Activated naive CD8-positive, alpha-beta T cell (primary cell): ENCODE results near the gene OR8D1.

Experiments used
- H3K27ac Mint-ChIP-seq: one replicate; pipeline ENCODE4 v1.8.0; 2021; ENCODE audit warnings: mixed read lengths
- H3K27me3 Mint-ChIP-seq: one replicate; pipeline ENCODE4 v1.8.0; 2021; ENCODE audit warnings: mixed read lengths
- H3K36me3 Mint-ChIP-seq: one replicate; pipeline ENCODE4 v1.8.0; 2021; ENCODE audit warnings: mixed read lengths
- H3K4me1 Mint-ChIP-seq: one replicate; pipeline ENCODE4 v1.8.0; 2021; ENCODE audit warnings: low read depth, mixed read lengths
- H3K4me3 Mint-ChIP-seq: one replicate; pipeline ENCODE4 v1.8.0; 2021; ENCODE audit warnings: mild to moderate bottlenecking, mixed read lengths
- H3K9me3 Mint-ChIP-seq: one replicate; pipeline ENCODE4 v1.8.0; 2021; ENCODE audit warnings: low read depth, mixed read lengths

The OR8D1 gene

GRCh38 chr11:124313849-124314248, at the start of gene OR8D1:
TSS of gene OR8D1 (minus strand) at chr11:124313949. CDS start at chr11:124310766, 3,183 bp downstream.
- H3K4me3 Mint-ChIP-seq = no peak within 1 kb of the TSS
- no peak within 1 kb of the TSS for H3K27ac Mint-ChIP-seq
- H3K27me3 Mint-ChIP-seq = peaks cover 3% of the 10 kb centered on the region
- no peaks in the 10 kb centered on the region for H3K9me3 Mint-ChIP-seq
- no peaks in the 10 kb centered on the region for H3K36me3 Mint-ChIP-seq
- no peaks in the 10 kb centered on the region for H3K4me1 Mint-ChIP-seq

DNA sequence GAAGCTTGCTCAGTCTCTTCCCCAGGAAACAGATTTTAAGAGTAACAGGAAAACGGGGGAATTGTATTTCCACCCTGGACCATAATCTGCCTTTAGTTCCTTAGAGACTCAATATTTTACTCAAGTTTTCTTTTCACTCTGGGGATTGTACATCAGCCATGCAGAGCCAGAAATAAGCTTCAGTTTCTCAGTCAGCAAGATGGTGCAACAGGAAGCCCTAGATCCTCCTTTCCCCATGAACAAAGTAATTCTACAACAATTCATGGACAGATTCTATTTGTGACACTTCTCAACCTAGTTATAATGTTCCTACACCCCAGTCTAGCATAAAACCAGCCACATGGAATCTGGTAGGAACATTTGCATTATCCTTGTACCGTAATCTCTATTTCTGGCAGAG, 45.8 kb upstream of the OR8D1 start:
- H3K36me3 Mint-ChIP-seq = no peaks in the 10 kb centered on the region
- no peaks in the 10 kb centered on the region for H3K4me1 Mint-ChIP-seq
- no peak overlapping the region for H3K27ac Mint-ChIP-seq
- no peaks in the 10 kb centered on the region for H3K9me3 Mint-ChIP-seq
- H3K27me3 Mint-ChIP-seq = peaks cover 3% of the 10 kb centered on the region
- no peak overlapping the region for H3K4me3 Mint-ChIP-seq

GRCh38 chr11:124346311-124346955, 32.7 kb upstream of the OR8D1 start:
- Mint-ChIP-seq H3K27ac (no peak overlapping the region), H3K4me3 (no peak overlapping the region), H3K4me1 (no peaks in the 10 kb centered on the region), H3K9me3 (peaks cover 5% of the 10 kb centered on the region), H3K27me3 (peaks cover 3% of the 10 kb centered on the region), H3K36me3 (no peaks in the 10 kb centered on the region)

- H3K27ac Mint-ChIP-seq = no peak overlapping the region
- H3K36me3 Mint-ChIP-seq = no peaks in the 10 kb centered on the region
- no peak overlapping the region for H3K4me3 Mint-ChIP-seq
- no peaks in the 10 kb centered on the region for H3K4me1 Mint-ChIP-seq
- no peaks in the 10 kb centered on the region for H3K9me3 Mint-ChIP-seq
- H3K27me3 Mint-ChIP-seq = peaks cover 3% of the 10 kb centered on the region
Observed at GRCh38 chr11:124344346-124344745, 30.6 kb upstream of the OR8D1 start.

GRCh38 chr11:124340142-124340447, 26.3 kb upstream of the OR8D1 start:
- Mint-ChIP-seq H3K4me1 (no peaks in the 10 kb centered on the region), H3K36me3 (no peaks in the 10 kb centered on the region), H3K9me3 (no peaks in the 10 kb centered on the region), H3K4me3 (no peak overlapping the region), H3K27me3 (peaks cover 3% of the 10 kb centered on the region), H3K27ac (no peak overlapping the region)

DNA sequence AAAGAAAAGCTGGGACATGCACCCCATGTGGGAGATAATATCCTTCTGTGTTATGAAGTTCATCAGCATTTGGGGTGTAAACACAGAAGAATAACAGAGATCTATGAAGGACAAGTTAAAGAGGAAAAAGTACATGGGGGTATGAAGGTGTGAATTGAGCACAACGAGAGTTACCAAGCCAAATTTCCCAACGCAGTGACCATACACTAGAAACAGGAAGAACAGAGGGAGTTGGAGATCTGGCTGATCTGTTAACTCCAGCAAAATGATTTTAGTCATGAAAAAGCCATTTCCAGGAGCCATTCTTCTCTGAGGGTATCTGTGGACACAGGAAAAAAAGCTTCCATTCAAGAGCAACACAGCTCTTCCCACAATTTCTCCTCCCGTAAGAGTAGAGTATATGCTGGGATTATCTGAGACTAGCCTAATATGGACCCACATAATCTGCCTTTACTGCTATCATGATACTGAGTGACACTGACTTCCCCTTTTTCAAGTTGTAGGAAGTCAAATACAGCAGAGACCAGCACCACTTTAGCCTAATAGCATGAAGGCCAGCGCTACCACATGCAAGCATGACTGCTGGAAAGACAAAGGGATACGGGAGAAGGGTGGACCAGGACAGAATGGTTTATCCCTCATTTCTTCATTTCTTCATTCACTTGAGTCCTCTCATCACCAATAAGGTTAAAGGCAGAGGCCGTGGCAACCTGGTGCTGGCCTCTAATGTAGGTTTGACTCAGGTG, 25.8 kb upstream of the OR8D1 start:
- H3K27ac Mint-ChIP-seq = no peak overlapping the region
- H3K4me3 Mint-ChIP-seq = no peak overlapping the region
- H3K4me1 Mint-ChIP-seq = no peaks in the 10 kb centered on the region
- no peaks in the 10 kb centered on the region for H3K36me3 Mint-ChIP-seq
- no peaks in the 10 kb centered on the region for H3K9me3 Mint-ChIP-seq
- H3K27me3 Mint-ChIP-seq = peaks cover 3% of the 10 kb centered on the region

GRCh38 chr11:124331873-124332272, 18.1 kb upstream of the OR8D1 start:
- H3K36me3 Mint-ChIP-seq = no peaks in the 10 kb centered on the region
- peaks cover 6% of the 10 kb centered on the region for H3K27me3 Mint-ChIP-seq
- H3K27ac Mint-ChIP-seq = no peak overlapping the region
- no peaks in the 10 kb centered on the region for H3K4me1 Mint-ChIP-seq
- H3K4me3 Mint-ChIP-seq = no peak overlapping the region
- H3K9me3 Mint-ChIP-seq = no peaks in the 10 kb centered on the region

DNA sequence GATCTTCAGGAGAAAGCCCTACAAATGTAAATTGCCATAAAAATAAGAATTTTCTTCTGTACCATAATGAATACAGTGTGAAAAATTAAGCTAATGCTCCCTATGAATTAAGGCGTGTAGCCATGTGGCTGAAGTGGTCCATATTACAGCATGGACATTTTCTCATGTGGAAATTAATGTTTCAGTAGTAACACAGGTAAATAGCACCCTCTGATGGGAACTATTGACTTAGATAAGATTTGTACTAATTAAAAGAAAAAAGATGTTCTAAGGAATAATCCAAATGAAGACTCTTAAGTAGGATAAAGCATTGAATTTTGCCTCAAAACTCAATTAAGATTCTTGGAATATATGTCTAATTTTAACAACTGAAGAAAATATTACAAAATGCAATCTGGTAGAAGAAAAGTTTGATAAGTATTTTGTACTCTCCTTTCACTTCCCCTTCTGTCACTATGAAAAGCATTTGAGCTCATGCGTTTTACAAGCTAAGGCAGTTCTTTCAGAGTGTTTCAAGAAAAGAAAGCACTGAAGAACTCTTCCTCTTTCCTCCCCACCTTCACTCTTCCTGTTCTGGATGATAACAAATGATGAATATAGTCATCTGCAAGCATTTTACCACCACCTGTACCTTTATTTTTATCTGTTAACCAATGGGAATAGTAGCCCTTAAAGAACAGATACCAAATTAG, 16.2 kb upstream of the OR8D1 start:
- no peak overlapping the region for H3K27ac Mint-ChIP-seq
- no peaks in the 10 kb centered on the region for H3K9me3 Mint-ChIP-seq
- H3K4me3 Mint-ChIP-seq = no peak overlapping the region
- no peaks in the 10 kb centered on the region for H3K36me3 Mint-ChIP-seq
- H3K27me3 Mint-ChIP-seq = peaks cover 8% of the 10 kb centered on the region
- no peaks in the 10 kb centered on the region for H3K4me1 Mint-ChIP-seq

GRCh38 chr11:124327775-124328174, 14.0 kb upstream of the OR8D1 start:
- Mint-ChIP-seq H3K27ac (no peak overlapping the region), H3K4me1 (no peaks in the 10 kb centered on the region), H3K36me3 (no peaks in the 10 kb centered on the region), H3K9me3 (no peaks in the 10 kb centered on the region), H3K4me3 (no peak overlapping the region), H3K27me3 (peaks cover 9% of the 10 kb centered on the region)

- H3K9me3 Mint-ChIP-seq = no peaks in the 10 kb centered on the region
- no peaks in the 10 kb centered on the region for H3K4me1 Mint-ChIP-seq
- no peak overlapping the region for H3K27ac Mint-ChIP-seq
- H3K27me3 Mint-ChIP-seq = peaks cover 10% of the 10 kb centered on the region
- H3K4me3 Mint-ChIP-seq = no peak overlapping the region
- H3K36me3 Mint-ChIP-seq = no peaks in the 10 kb centered on the region
Observed at GRCh38 chr11:124322356-124322755, 8.6 kb upstream of the OR8D1 start.

DNA sequence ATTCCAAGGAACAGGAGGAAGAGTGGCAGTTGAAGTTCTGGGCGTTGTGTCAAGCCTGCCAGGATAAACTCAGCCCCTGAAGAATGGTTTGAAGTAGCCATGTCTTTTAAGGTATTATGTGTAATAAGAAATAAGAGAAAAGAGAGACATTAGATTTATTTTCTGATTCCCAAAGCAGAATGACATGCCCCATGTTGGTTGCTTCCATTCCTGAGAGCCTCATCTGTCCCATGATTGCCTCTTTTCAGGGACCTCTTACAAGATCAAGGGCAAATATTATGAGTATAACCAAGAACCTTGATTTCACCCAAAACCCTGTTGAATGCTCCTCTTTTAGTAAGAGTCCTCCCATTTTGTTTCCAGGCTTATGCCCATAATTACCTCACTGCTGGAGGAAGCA, 6.3 kb upstream of the OR8D1 start, which contains the start of gene OR8D2:
OR8D2 (minus strand) TSS at position 101 of the 400 bp plus-strand sequence; CDS start at position 101, 0 bp downstream.
- no peaks in the 10 kb centered on the region for H3K36me3 Mint-ChIP-seq
- no peaks in the 10 kb centered on the region for H3K4me1 Mint-ChIP-seq
- H3K27ac Mint-ChIP-seq = no peak within 1 kb of the TSS
- no peak within 1 kb of the TSS for H3K4me3 Mint-ChIP-seq
- no peaks in the 10 kb centered on the region for H3K9me3 Mint-ChIP-seq
- H3K27me3 Mint-ChIP-seq = peaks cover 10% of the 10 kb centered on the region

DNA sequence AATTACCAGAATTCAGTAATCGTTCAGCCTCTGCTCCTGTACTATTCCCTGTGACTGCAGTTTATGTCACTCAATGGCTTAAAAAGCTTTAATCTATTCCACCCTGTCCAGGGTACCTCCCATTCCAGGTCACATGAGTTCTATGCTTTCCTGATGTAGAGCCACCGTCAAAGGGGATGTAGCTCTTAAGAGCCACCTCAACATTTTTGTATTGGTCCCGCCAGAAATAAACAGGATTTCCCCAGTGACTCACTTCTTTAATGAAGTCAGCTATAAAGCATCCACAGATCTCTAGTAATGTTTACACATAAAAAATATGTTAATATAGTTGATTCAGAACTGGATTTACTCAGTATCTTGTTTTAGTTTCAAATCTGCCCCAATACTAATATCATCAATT, 1.3 kb upstream of the OR8D1 start:
- Mint-ChIP-seq H3K4me3 (no peak overlapping the region), H3K4me1 (no peaks in the 10 kb centered on the region), H3K36me3 (no peaks in the 10 kb centered on the region), H3K9me3 (no peaks in the 10 kb centered on the region), H3K27me3 (peaks cover 3% of the 10 kb centered on the region), H3K27ac (no peak overlapping the region)

GRCh38 chr11:124313131-124313530, 618 bp downstream of the OR8D1 start:
- Mint-ChIP-seq H3K4me3 (no peak overlapping the region), H3K36me3 (no peaks in the 10 kb centered on the region), H3K4me1 (no peaks in the 10 kb centered on the region), H3K9me3 (no peaks in the 10 kb centered on the region), H3K27me3 (peaks cover 3% of the 10 kb centered on the region), H3K27ac (no peak overlapping the region)

DNA sequence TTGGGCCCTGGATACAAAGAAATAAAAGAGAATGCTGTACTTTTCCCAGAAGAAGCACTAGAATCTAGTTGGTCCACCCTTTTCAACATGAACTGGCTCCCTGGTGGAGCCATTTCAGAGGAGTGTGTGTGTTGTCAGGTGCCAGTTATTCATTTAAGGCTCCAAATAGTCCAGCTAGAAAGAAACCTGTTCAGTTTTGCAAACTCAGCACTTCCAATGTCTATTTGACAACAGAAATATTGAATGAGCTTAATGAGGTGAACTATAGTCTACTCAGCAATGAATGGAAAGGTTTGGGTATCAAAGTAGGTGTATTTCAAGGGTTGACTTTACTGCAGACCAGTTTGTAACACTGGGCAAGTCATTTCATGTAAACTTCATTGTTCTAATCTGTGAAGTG, 2.1 kb downstream of the OR8D1 start:
- Mint-ChIP-seq H3K4me3 (no peak overlapping the region), H3K9me3 (no peaks in the 10 kb centered on the region)

GRCh38 chr11:124311269-124311668, 2.5 kb downstream of the OR8D1 start:
- H3K4me3 Mint-ChIP-seq = no peak overlapping the region
- no peak overlapping the region for H3K27ac Mint-ChIP-seq
- no peaks in the 10 kb centered on the region for H3K9me3 Mint-ChIP-seq
- no peaks in the 10 kb centered on the region for H3K36me3 Mint-ChIP-seq
- no peaks in the 10 kb centered on the region for H3K27me3 Mint-ChIP-seq
- H3K4me1 Mint-ChIP-seq = no peaks in the 10 kb centered on the region

More for the DNA sequence above, 2.1 kb downstream of the OR8D1 start:
- Mint-ChIP-seq H3K4me1 (no peaks in the 10 kb centered on the region), H3K27ac (no peak overlapping the region), H3K36me3 (no peaks in the 10 kb centered on the region), H3K27me3 (peaks cover 2% of the 10 kb centered on the region)
